HepG2 (cell line): ENCODE measurements around the gene TXN. TPM values are rescaled to one million over a fixed set of nuclear protein-coding genes. Genes with fewer than 3 reads are reported as not detected.

ENCODE experiments used
- ATAC-seq: fragments of 200-7000 bp; cut with Tn5 transposase; 3 replicates; pipeline ENCODE4 v1.9.1; 2020; ENCODE audit warnings: mild to moderate bottlenecking, moderate library complexity
- BruUV-seq: library from RNA; stranded (reverse); fragments of 400-500 nt; replicated peaks from 2 replicates; lab custom pipeline; 2021; lab: Mats Ljungman, UMichigan
- CTCF ChIA-PET: fragments of 300-600 bp; formaldehyde crosslinking; extraction: SDS; loops from one replicate; lab custom pipeline; 2021; ENCODE audit warnings: low total read pairs, inconsistent platforms, low intra/inter-chr PET ratio; lab: Yijun Ruan, JAX
- POLR2A ChIA-PET: fragments of 350-600 bp; sonication (Branson Sonifier 250); formaldehyde crosslinking; loops from one replicate; lab custom pipeline; 2020; ENCODE audit warnings: antibody characterized with exemption, inconsistent platforms; lab: Yijun Ruan, JAX
- DNase-seq: peaks from one replicate; pipeline ENCODE4 v3.0.0-alpha.2; 2015; ENCODE audit warnings: low spot score
- FAIRE-seq: peaks from 3 replicates; lab custom pipeline; 2011; peaks lifted over from hg19 to GRCh38; lab: Jason Lieb, UNC
- H2AFZ ChIP-seq: one replicate; pipeline ENCODE4 v1.6.1; 2011; ENCODE audit warnings: low read length, inconsistent platforms
- H3K27ac ChIP-seq: fragments of 300-600 bp; 3 replicates; pipeline ENCODE4 v1.8.0; 2011; ENCODE audit warnings: mixed run types, mild to moderate bottlenecking, mixed read lengths, low read length, inconsistent platforms; ENCODE audit not compliant: insufficient read depth; ENCODE audit errors: extremely low read length
- H3K27me3 ChIP-seq, 2 experiments: fragments of 200-600 bp in 1 of 2; 2 replicates in 1 of 2; 3 replicates in 1 of 2; pipeline versions ENCODE4 v1.6.0 to v1.8.0; 2011; ENCODE audit warnings: low read length in 2 of 2, mild to moderate bottlenecking in 2 of 2, moderate library complexity in 2 of 2, inconsistent platforms in 1 of 2; ENCODE audit not compliant: insufficient read depth in 2 of 2, control insufficient read depth in 1 of 2
- H3K36me3 ChIP-seq, 2 experiments: fragments of 200-600 bp in 1 of 2; replicated peaks in 1 of 2; 2 replicates in 1 of 2; 3 replicates in 1 of 2; pipeline versions ENCODE4 v1.5.1 to v1.8.0; 2011; ENCODE audit warnings: low read length in 2 of 2, inconsistent platforms in 1 of 2; ENCODE audit not compliant: insufficient read depth in 2 of 2, control insufficient read depth in 1 of 2
- H3K4me1 ChIP-seq: 2 replicates; pipeline ENCODE4 v1.5.1; 2012; ENCODE audit warnings: low read length, inconsistent platforms; ENCODE audit not compliant: insufficient read depth
- H3K4me2 ChIP-seq: 2 replicates; pipeline ENCODE4 v1.6.0; 2011; ENCODE audit warnings: low read depth, low read length, inconsistent platforms
- H3K4me3 ChIP-seq, 3 experiments: fragments of 200-600 bp in 1 of 3; sonication (generic), shearing (Covaris generic) in 1 of 3; replicated peaks in 1 of 3; 2 replicates each; pipeline ENCODE4 v1.5.1; 2011 to 2016; ENCODE audit warnings: low read length in 3 of 3, inconsistent platforms in 2 of 3, low read depth in 2 of 3, mild to moderate bottlenecking in 2 of 3, control low read depth in 1 of 3, mixed read lengths in 1 of 3; ENCODE audit not compliant: insufficient read depth in 1 of 3
- H3K79me2 ChIP-seq: one replicate; pipeline ENCODE4 v1.6.1; 2011; ENCODE audit warnings: low read length, inconsistent platforms; ENCODE audit not compliant: insufficient read depth
- H3K9ac ChIP-seq: 2 replicates; pipeline ENCODE4 v1.6.0; 2011; ENCODE audit warnings: mild to moderate bottlenecking, low read depth, low read length, inconsistent platforms; ENCODE audit not compliant: insufficient read depth
- H3K9me3 ChIP-seq: 2 replicates; pipeline ENCODE4 v1.5.1; 2012; ENCODE audit warnings: mild to moderate bottlenecking, low read length
- H4K20me1 ChIP-seq: 2 replicates; pipeline ENCODE4 v1.6.0; 2011; ENCODE audit warnings: inconsistent platforms, mild to moderate bottlenecking, low read length, moderate library complexity; ENCODE audit not compliant: insufficient read depth
- ATF4 ChIP-seq, 2 experiments: fragments of 450-650 bp in 1 of 2; sonication (generic) in 1 of 2; formaldehyde crosslinking; IDR thresholded peaks; 2 replicates each; pipeline versions ENCODE4 v1.5.0 to v1.8.0; 2020 to 2022; ENCODE audit warnings: mild to moderate bottlenecking in 1 of 2, missing genetic modification reagents in 1 of 2
- KMT2A ChIP-seq: sonication (generic); formaldehyde crosslinking; IDR thresholded peaks from 2 replicates; pipeline ENCODE4 v1.4.0; 2020; ENCODE audit warnings: missing genetic modification reagents
- LBX2 ChIP-seq: sonication (generic); formaldehyde crosslinking; IDR thresholded peaks from 2 replicates; pipeline ENCODE4 v1.5.0; 2020; ENCODE audit warnings: missing genetic modification reagents, mild to moderate bottlenecking, borderline replicate concordance
- SAP130 ChIP-seq: IDR thresholded peaks from 2 replicates; pipeline ENCODE4 v1.6.1; 2016; ENCODE audit warnings: low read depth
- SKI ChIP-seq: fragments of 450-650 bp; IDR thresholded peaks from one replicate; pipeline ENCODE4 v1.6.1; 2018; ENCODE audit warnings: mild to moderate bottlenecking; ENCODE audit not compliant: partially characterized antibody
- SOX13 ChIP-seq, 3 experiments: fragments of 450-650 bp in 1 of 3; sonication (generic) in 1 of 3; formaldehyde crosslinking in 1 of 3; IDR thresholded peaks in 2 of 3; conservative IDR thresholded peaks in 1 of 3; 2 replicates each; pipeline versions ENCODE4 v1.5.0 to v1.6.1; 2016 to 2020; ENCODE audit warnings: antibody characterized with exemption in 1 of 3, mild to moderate bottlenecking in 1 of 3, missing compliant biosample characterization in 1 of 3, missing genetic modification reagents in 1 of 3, moderate library complexity in 1 of 3
- SRF ChIP-seq: IDR thresholded peaks from 2 replicates; pipeline ENCODE4 v1.6.1; 2011; ENCODE audit warnings: mild to moderate bottlenecking, low read depth, low read length, moderate library complexity
- ZNF142 ChIP-seq: sonication (generic); formaldehyde crosslinking; IDR thresholded peaks from 2 replicates; pipeline ENCODE4 v1.4.0; 2020; ENCODE audit warnings: missing genetic modification reagents
- ZNF784 ChIP-seq: sonication (generic); formaldehyde crosslinking; IDR thresholded peaks from 2 replicates; pipeline ENCODE4 v1.5.1; 2020; ENCODE audit warnings: missing genetic modification reagents, mild to moderate bottlenecking, borderline replicate concordance
- WGBS: methylation state at CpG from one replicate; pipeline ENCODE4 v1.1.6; 2017; ENCODE audit warnings: low lambda C conversion rate; 5-methylcytosine and 5-hydroxymethylcytosine counted together
- in situ Hi-C: cut with HindIII; loops from 2 replicates; pipeline ENCODE4 v1.10.0; 2017; ENCODE audit warnings: low pct_unique_long_range_greater_than_20kb; ENCODE audit not compliant: extremely low pct_ligation_motif_present
- intact Hi-C: fragments of 100-400 bp; cut with micrococcal nuclease; formaldehyde crosslinking; loops from one replicate; pipeline ENCODE4 v1.10.0; 2022; ENCODE audit not compliant: unreplicated experiment
- polyA plus RNA-seq, 8 experiments: library from polyadenylated mRNA; depleted of rRNA in 3 of 8; stranded (reverse) in 7 of 8; unstranded in 1 of 8; fragments of >200 nt; fragmentation: Illumina TruSeq in 4 of 8; extraction: Trizol in 4 of 8; gene quantifications; 2 replicates each; pipeline versions ENCODE4 v1.2.1 to v1.2.3, GENCODE V29; 2011 to 2016; ENCODE audit warnings: low read depth in 4 of 8, missing spikeins in 1 of 8, mixed read lengths in 1 of 8; ENCODE audit not compliant: insufficient read depth in 1 of 8
- total RNA-seq, 5 experiments: library from RNA; depleted of rRNA; stranded (reverse); fragments of >200 nt; fragmentation: Illumina TruSeq; extraction: Trizol; gene quantifications; 2 replicates each; pipeline ENCODE4 v1.2.3, GENCODE V29; 2016; ENCODE audit warnings: low read depth in 1 of 5
- TF ChIP-seq, protein P1 (sequence below): IDR thresholded peaks from 2 replicates; pipeline ENCODE4 v1.6.1; 2016

The TXN gene
- total and polyA plus RNA-seq, 2 of the 13 experiments (the other 11 are each of a cell fraction or from before 2014, with no cell fraction given) = 364 to 470 TPM

- TF ChIP-seq SOX13 (IDR thresholded peaks at IDR 0.05) = no peak
- TF ChIP-seq SOX13 (CRISPR knock-in tag; conservative IDR thresholded peaks at IDR 0.05 in 1 of 2, IDR thresholded peaks at IDR 0.05 in 1 of 2) = peak in 1 of 2 experiments; percentile 69; a peak in 2 of 4 replicates
- 0 out of 4 replicates have a peak, but pooled peaks of 1 of the 2 experiments have one; percentile 9 for TF ChIP-seq ATF4 (CRISPR knock-in tag; IDR thresholded peaks at IDR 0.05)
- TF ChIP-seq SKI = no peak
- peak; percentile 30 for TF ChIP-seq SAP130 (CRISPR knock-in tag)
- TF ChIP-seq ZNF784 (CRISPR knock-in tag) = no peak
- peak; percentile 88 for TF ChIP-seq SRF
Measured at GRCh38 chr9:110214586-110215355, 41.5 kb downstream of the TXN start (continued).

GRCh38 chr9:110214090-110214489 is 42.2 kb downstream of the TXN start:
- POLR2A ChIA-PET = interaction anchor here (1.1 to 2.9 kb wide), 7 partner anchors 9 to 42 kb away, joined by 3 to 31 read pairs (median 10); partner anchors contain the start of gene TXN
- TF ChIP-seq, protein P1, sequence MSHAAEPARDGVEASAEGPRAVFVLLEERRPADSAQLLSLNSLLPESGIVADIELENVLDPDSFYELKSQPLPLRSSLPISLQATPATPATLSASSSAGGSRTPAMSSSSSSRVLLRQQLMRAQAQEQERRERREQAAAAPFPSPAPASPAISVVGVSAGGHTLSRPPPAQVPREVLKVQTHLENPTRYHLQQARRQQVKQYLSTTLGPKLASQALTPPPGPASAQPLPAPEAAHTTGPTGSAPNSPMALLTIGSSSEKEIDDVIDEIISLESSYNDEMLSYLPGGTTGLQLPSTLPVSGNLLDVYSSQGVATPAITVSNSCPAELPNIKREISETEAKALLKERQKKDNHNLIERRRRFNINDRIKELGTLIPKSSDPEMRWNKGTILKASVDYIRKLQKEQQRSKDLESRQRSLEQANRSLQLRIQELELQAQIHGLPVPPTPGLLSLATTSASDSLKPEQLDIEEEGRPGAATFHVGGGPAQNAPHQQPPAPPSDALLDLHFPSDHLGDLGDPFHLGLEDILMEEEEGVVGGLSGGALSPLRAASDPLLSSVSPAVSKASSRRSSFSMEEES = no peak
- TF ChIP-seq LBX2 (CRISPR knock-in tag) (0 out of 2 replicates have a peak, but pooled peaks have one; percentile 26), ZNF142 (CRISPR knock-in tag) (0 out of 2 replicates have a peak, but pooled peaks have one; percentile 1), KMT2A (CRISPR knock-in tag) (0 out of 2 replicates have a peak, but pooled peaks have one; percentile 8)

More at GRCh38 chr9:110214090-110214489, 42.2 kb downstream of the TXN start:
- intact Hi-C loops (loop anchor here (2.0 kb wide), 1 partner anchor 15 kb away; no protein-coding TSS in a partner anchor), in situ Hi-C loops (no loop called here)
- no peak for FAIRE-seq
- H3K36me3 ChIP-seq = no peaks in the 10 kb centered on the region
- H3K9ac ChIP-seq = peak overlapping the region; percentile 53
- peak; percentile 85 for ATAC-seq
- no peaks in the 10 kb centered on the region for H3K27me3 ChIP-seq
- no TSS peak for BruUV-seq
- H3K4me3 ChIP-seq = peak overlapping the region in 2 of 3 experiments; percentile 5 to 48; a peak in 3 of 6 replicates
- CTCF ChIA-PET = interaction anchor here (1.2 kb wide), 1 partner anchor 30 kb away, joined by 4 read pairs; no protein-coding TSS in a partner anchor
- H3K4me2 ChIP-seq = peak overlapping the region; percentile 77
- H2AFZ ChIP-seq = peak overlapping the region; percentile 43
- 8% methylated on average over 2 of the region's 6 CpGs for WGBS
- H3K4me1 ChIP-seq = peaks cover 66% of the 10 kb centered on the region
- no peaks in the 10 kb centered on the region for H3K79me2 ChIP-seq
- H3K9me3 ChIP-seq = no peaks in the 10 kb centered on the region
- no peaks in the 10 kb centered on the region for H4K20me1 ChIP-seq
- peak overlapping the region; percentile 57 for H3K27ac ChIP-seq
- peak; percentile 51 for DNase-seq
